HG03280 (cell line): ENCODE results near the gene FADS3.

ENCODE experiments used
- ATAC-seq: cut with Tn5 transposase; IDR thresholded peaks from one replicate; pipeline ENCODE4 v1.9.1; 2021; ENCODE audit warnings: mild to moderate bottlenecking, moderate library complexity; ENCODE audit not compliant: unreplicated experiment

The FADS3 gene

DNA sequence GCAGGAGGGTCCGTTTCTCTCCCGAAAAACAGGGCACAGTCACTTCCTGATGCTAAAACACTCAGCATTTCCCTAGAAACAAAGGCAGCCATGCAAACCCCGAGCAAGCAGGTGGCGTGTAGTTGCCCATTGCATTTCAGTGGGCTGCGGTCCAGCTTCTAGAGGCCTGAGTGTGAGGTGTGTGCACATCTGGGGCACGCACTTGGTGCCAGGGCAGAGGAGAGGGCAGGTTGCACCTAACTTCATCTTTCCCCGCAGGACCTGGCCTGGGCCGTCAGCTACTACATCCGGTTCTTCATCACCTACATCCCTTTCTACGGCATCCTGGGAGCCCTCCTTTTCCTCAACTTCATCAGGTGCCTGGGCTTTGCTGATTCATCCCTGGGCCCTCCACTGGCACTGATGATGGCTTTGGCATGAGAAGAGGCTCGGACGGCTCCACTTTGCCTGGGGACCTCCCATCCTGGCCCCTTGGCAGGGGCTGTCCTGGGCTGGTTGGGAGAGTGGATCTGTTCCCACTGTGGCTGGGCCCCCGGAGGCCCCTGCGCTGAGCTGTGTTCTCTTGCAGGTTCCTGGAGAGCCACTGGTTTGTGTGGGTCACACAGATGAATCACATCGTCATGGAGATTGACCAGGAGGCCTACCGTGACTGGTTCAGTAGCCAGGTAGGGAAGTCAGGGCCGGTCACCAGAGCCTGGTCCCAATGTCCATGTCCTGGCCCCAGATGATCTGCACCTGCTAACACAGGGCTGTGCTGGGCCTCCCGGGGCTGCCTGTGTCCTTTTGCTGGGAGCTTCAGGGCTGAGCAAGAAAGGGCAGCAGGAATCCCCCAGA, 28.4 kb downstream of the FADS3 start:
- ATAC-seq, result no peak

- ATAC-seq, result no peak
Observed at GRCh38 chr11:61861634-61862033, 29.7 kb downstream of the FADS3 start.

DNA sequence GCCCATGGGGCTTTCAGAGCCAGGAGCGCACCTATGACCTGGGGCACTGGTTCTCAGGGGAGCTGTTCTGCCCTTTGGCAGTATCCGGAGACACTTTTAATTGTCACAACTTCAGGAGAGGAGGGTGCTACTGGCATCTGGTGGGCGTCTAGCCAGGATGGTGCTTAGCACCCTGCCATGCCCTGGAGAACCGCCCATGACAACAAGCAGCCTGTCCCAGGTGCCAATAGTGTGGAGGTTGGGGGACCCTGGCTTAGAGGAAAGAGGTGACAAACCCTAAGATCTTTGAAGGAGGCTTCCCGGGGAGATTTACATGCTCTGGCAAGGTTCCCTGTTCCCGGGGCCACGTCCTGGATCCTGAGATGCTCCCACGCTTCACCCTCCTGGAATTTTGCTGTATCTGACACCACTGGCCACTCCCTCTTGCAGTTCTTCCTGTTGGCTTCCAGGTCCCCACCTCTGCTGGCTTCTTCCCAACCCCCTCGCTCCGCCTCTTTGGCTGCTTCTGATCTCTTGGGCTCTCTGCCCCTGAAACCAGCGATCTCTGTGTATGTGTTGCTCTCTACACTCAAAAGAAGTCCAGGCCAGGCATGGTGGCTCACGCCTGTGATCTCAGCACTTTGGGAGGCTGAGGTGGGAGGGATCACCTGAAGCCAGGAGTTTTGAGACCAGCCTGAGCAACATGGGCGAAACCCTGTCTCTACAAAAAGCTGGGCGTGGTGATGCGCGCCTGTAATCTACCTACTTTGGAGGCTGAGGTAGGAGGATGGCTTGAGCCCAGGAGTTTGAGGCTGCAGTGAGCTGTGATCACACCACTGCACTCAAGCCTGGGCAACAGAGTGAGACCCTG, 31.1 kb downstream of the FADS3 start:
- no peak for ATAC-seq

- ATAC-seq, result no peak
Observed at GRCh38 chr11:61855939-61856680, 35.2 kb downstream of the FADS3 start.

DNA sequence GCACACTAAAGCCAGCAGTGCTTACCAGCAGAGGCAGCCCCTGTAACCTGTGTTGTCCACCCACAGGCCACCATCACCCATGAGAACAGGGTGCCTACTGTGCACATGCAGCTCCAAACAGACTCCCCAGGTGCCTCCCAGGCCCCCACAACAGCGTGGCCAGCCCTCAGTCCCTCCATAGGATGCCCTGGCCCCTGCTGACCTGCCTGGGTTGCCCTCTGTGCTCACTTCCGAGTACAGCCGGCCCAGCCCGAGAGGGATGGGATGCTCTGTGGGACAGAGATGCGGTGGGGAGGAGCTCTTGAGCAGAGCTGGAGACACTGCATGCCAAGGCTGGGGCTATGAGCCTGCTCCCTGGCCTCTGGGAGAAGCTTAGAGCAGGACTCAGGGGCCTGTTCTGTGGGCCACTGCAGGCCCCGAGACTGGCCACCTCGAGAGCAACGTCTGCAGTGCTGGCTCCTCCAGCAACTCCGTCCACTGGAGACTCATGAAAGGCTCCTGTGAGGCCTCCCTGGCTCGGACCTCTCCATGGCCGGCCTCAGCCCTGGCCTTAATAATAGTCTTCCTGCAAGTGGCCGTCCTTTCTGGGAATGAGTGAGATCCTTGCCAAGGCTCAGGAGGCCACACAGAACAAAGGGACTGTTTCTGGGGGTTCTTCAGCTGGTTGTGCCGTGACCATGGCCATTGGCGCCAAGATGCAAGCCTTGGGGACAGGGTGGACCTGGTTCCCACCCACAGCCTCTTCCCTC, 36.2 kb downstream of the FADS3 start:
- ATAC-seq, result no peak

DNA sequence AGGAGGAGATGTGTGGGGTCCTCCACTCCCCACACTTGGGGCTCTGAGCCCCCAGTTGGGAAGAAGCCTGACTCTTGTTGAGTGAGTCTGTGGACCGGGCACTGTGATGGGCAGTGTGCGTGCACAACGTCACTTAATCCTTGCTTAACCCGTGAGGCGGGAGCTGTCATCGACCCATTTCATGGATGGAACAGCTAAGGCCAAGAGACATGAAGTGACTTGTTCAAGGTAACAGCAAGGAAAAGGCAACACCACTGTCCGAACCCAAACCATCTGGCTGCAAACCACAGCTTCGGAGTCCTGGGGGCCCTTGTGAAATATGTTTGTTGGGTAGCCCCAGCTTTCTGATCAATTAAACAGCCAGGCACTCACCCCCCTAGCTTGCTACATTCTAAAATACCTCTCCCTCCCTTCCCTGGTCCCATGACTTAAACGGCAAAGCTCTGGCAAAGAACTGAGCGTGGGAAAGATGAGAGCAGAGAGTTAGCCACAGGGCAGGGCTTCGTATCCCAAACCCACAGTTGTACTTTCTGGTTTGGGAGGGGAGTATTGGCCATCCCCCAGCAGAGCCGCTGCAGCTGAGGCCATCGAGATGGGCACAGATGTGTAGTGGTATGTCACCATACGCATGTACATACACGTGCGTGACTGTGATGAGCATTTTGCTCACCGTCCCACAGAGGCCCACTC, 37.0 kb downstream of the FADS3 start:
- no peak for ATAC-seq

GRCh38 chr11:61853698-61854169, 37.6 kb downstream of the FADS3 start:
- ATAC-seq, result no peak

DNA sequence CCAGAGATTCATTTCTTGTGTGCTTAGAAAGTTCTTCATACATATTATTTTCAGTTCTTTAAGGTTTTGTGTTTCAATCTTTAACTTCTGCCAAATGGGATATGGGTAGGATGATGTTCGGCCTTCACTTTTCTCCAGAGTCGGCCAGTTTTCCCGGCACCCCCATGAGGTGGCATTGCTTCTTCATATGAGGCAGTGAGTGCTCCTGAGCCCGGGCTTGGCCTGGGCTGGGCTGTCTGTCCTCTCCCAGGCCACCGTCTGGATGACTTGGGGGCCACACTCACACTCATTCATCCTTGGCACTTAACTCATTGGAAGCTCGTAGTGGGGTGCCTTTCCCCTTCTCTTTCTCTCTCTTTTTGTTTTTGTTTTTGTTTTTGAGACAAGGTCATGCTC, 39.4 kb downstream of the FADS3 start:
- no peak for ATAC-seq

DNA sequence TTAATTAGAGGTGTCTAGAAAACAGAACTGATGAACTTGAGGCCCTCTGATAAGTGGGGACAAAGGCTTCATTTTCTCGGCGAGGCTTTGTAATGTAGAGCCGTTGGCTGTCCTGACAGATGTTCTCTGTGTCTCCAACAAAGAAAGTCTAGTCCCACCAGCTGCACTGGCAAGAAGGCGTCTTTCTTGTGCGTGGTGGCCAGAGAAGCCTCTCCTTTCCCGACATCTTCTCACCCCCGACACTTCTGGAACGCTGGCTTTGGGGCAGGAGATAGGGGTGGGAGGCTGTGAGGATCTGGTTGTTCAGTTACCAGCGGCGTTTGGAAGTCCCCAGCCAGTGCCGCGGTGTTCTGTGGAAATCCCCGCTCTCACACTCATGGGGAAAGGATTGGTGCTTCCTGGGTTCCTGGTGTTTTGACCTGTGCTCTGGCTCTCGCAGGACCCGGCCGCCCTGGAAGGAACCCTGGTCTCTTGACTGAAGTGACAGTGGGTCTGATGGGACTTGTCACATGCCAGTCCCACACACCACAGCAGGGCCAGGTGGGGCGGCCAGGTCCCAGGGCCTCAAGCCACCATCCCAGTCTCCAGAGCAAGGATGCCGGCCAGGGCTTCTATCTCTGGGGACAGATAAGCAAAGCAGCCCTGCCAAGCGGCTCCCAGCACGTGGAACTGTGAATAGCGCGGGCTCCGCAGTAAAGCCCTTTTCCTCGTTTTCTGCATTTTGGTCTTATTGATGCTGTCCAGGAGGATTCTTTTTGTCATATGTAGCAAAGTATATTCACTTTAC, 40.0 kb downstream of the FADS3 start:
- no peak for ATAC-seq

DNA sequence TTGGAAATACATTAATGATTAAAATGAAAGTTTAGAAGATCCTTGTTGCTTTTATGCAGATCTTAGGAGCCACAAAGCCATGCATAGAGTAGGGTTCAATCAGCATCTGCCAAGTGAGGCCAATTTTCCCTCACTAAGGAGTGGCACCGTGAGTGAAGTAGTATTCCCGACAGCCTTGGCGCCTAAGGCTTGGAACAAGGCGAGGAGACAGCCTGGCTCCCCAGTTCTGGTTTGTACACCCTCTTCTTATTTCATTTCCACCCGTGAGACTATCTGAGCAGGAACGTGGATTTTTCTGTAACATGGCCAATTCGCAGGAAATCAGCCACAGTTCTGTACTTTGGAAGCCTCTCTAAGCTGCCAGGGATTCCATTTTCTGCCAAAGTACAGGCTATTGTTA, 40.7 kb downstream of the FADS3 start:
- ATAC-seq, result no peak

DNA sequence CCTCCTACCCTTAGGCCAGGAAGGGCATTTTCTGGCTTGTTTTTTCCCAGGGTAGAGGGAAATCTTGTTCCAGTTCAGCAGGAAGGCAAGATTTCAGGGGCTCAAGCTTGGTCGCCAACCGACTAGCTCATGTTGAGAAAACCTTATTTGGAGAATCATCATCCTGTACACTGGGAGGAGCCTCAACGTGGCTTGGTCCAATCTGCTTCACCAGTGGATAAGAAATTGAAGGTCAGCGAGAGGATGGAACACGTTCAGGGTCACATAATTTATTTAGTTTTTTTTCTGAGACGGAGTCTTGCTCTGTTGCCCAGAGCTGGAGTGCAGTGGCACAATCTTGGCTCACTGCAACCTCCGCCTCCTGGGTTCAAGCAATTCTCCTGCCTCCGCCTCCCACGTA, 42.7 kb downstream of the FADS3 start:
- no peak for ATAC-seq

DNA sequence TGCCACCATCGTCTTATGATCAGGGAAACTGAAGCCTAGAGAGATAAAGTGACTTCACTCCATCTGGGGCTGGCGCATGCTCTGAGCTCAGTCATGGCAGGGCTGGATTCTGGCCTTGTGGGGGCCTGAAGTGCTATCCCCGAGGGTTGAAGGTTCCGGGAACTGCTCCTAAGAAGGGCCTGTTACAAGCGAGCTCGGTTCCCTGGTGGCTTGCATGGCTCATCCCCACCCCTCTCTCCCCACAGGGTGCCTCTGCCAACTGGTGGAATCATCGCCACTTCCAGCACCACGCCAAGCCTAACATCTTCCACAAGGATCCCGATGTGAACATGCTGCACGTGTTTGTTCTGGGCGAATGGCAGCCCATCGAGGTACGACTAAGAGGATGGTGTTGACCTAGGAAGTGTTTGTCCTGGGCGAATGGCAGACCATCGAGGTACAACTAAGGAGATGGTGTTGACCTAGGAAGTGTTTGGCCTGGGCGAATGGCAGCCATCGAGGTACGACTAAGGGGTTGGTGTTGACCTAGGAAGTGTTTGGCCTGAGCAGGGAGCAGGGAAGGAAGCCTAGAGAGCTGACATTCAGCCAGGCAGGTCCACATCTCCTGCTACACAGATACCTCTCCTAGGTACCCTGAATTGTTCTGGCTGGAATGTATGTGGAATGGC, 43.3 kb downstream of the FADS3 start:
- ATAC-seq, result no peak

GRCh38 chr11:61846362-61847020, 44.9 kb downstream of the FADS3 start:
- no peak for ATAC-seq

- no peak for ATAC-seq
Observed at GRCh38 chr11:61844909-61845565, 46.3 kb downstream of the FADS3 start.

- ATAC-seq, result no peak
Observed at GRCh38 chr11:61842528-61842820, 48.9 kb downstream of the FADS3 start.

GRCh38 chr11:61841636-61842527, 49.5 kb downstream of the FADS3 start:
- no peak for ATAC-seq

GRCh38 chr11:61840371-61840770, 51.0 kb downstream of the FADS3 start:
- no peak for ATAC-seq
